Measurements from ENCODE around the gene TPSAB1.

DNA sequence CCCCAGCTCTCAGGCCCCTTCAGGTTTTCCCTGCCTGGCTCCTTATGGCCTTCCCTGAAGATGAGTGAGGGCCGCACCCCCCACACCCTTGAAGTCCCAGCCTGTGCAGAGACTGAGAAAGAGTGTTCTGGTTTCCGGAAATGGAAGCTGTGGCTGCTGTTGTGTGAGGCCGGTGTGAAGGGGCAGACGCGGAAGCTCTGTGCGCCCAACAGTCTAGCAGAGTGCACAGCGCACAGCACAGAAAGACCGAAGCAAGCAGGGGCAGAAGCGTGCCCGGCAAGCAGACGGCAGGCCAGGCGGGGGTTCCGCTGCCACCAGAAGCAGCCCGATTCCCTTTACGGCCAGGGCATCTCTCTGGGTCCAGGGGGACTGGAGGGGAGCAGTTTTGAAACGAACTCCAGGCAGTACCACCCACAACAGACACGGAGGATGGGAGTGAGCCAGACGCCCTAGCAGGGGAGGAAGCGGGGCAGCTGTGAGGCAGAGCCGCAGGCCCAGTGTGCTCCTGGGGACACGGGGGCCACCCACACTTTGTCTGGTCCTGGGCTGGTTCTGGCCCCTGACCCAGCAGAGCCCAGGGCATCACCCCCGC lies 32.2 kb upstream of the TPSAB1 start:
- no peak for TF ChIP-seq CTCF (IDR thresholded peaks at IDR 0.05; ENCODE audit: insufficient read depth, low read length, poor library complexity, severe bottlenecking)
- TF ChIP-seq EZH2phosphoT487 (conservative IDR thresholded peaks at IDR 0.05; ENCODE audit: low read length) = no peak

Data from SU-DHL-6 (cell line).